Small intestine (tissue), 7 donors: ENCODE results near the gene ARID3B. TPM values are rescaled to one million over a fixed set of nuclear protein-coding genes. Genes with fewer than 3 reads are reported as not detected.

Source experiments
- DNase-seq, 2 donors: peaks; one replicate each; pipeline versions ENCODE4 v3.0.0 to v3.0.0-alpha.2; 2013
- FAIRE-seq: peaks from 2 replicates; lab custom pipeline; 2012; peaks lifted over from hg19 to GRCh38; lab: Jason Lieb, UNC
- H3K27ac ChIP-seq, 3 donors: one replicate each; pipeline ENCODE4 v1.5.1; 2013; ENCODE audit warnings: low read length in 2 of 3, mild to moderate bottlenecking in 2 of 3, control low read depth in 1 of 3, inconsistent platforms in 1 of 3, low read depth in 1 of 3, moderate library complexity in 1 of 3
- H3K27me3 ChIP-seq, 3 donors: one replicate each; pipeline ENCODE4 v1.6.1; 2013; ENCODE audit warnings: low read length in 3 of 3, inconsistent platforms in 1 of 3; ENCODE audit not compliant: control insufficient read depth in 3 of 3, insufficient read depth in 3 of 3
- H3K36me3 ChIP-seq, 3 donors: one replicate each; pipeline ENCODE4 v1.6.1; 2013; ENCODE audit warnings: low read length in 3 of 3, inconsistent platforms in 1 of 3, low read depth in 1 of 3, mild to moderate bottlenecking in 1 of 3, moderate library complexity in 1 of 3; ENCODE audit not compliant: control insufficient read depth in 3 of 3, insufficient read depth in 2 of 3
- H3K4me1 ChIP-seq, 3 donors: one replicate each; pipeline ENCODE4 v1.6.1; 2013; ENCODE audit warnings: low read length in 2 of 3, inconsistent platforms in 1 of 3, low read depth in 1 of 3, mild to moderate bottlenecking in 1 of 3, moderate library complexity in 1 of 3; ENCODE audit not compliant: control insufficient read depth in 3 of 3, insufficient read depth in 2 of 3
- H3K4me3 ChIP-seq, 3 donors: one replicate each; pipeline ENCODE4 v1.5.1; 2013; ENCODE audit warnings: low read length in 3 of 3, control low read depth in 1 of 3, inconsistent platforms in 1 of 3, low read depth in 1 of 3, mild to moderate bottlenecking in 1 of 3, moderate library complexity in 1 of 3
- H3K9me3 ChIP-seq, 2 donors: one replicate each; pipeline ENCODE4 v1.6.1; 2013; ENCODE audit warnings: low read depth in 1 of 2, low read length in 1 of 2; ENCODE audit not compliant: control insufficient read depth in 2 of 2, insufficient read depth in 1 of 2
- WGBS, 3 donors: extraction: QIAGEN DNeasy Blood & Tissue Kit; methylation state at CpG; one replicate each; pipeline ENCODE4 v1.1.7; 2013; 5-methylcytosine and 5-hydroxymethylcytosine counted together
- polyA plus RNA-seq, 4 donors: library from polyadenylated mRNA; stranded (reverse) in 3 of 4; unstranded in 1 of 4; fragments of 200-250 nt in 3 of 4; fragments of 120-200 nt in 1 of 4; gene quantifications; one replicate each; pipeline versions ENCODE4 v1.2.1 to v1.2.3, GENCODE V29; 2013
- donor health status: healthy with polysubstance abuse.
- donor health status: control.
- donor health status: control.
- donor health status: Bipolar disorder and iron deficiency.
- donor health status: healthy.

ARID3B gene
- polyA plus RNA-seq, 4 donors, result 4.0 to 11.3 (median 5.4) TPM

DNA sequence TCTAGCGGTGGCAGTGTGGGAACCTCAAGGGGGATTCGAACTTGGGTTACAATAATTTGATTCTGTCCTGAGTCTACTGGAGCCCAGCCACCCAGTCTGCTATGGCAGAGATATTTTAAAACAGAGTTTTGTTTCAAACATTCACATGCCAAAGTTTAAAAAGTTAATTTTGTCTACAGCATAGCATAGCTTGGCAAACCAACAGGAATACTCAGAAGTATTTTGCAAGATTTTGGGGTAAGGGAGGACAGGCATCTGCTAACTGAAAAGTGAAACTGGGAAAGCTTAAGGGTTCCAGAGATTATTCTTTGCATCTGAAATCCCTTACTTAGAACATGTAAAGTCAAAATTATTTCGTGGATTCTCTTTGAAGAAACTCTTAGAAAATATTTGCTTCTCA lies 6.6 kb downstream of the ARID3B start:
- Histone ChIP-seq H3K4me1 (peaks cover 4 to 11% (median 10%) of the 10 kb centered on the region in 3 donors), H3K4me3 (no peak overlapping the region), H3K9me3 (no peaks in the 10 kb centered on the region), H3K27me3 (no peaks in the 10 kb centered on the region), H3K36me3 (peaks cover 0 to 19% (median 4%) of the 10 kb centered on the region in 3 donors), H3K27ac (no peak overlapping the region)
- no peak for DNase-seq
- 83 to 88% (median 86%) methylated on average over 3 of the region's 3 CpGs for WGBS, 3 donors
- no peak for FAIRE-seq

DNA sequence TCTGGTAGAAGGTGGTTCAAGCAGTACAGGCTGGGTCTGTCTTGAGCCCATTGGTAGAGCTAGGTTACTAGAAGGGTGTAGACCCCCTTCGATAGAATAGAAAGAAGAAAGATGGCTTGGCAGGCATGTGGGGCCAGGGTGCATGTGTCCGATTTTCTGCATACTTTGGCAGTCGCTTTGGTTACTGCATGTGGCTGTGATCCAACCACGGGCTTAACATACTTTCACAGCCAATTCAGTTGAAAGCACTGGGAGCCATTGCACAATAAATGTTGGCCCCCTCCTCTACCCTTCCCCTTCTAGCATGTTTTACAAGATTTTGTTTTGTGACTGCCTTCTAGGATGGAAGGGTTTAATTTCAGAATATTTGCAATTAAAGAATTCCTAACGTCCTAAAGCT lies 7.2 kb downstream of the ARID3B start:
- H3K4me3 ChIP-seq, result no peak overlapping the region
- WGBS, 3 donors, result 70 to 90% (median 79%) methylated on average over 5 of the region's 5 CpGs
- FAIRE-seq (no peak), DNase-seq (no peak)
- no peak overlapping the region for H3K27ac ChIP-seq
- no peaks in the 10 kb centered on the region for H3K27me3 ChIP-seq
- H3K36me3 ChIP-seq, result peaks cover 0 to 19% (median 4%) of the 10 kb centered on the region in 3 donors
- no peaks in the 10 kb centered on the region for H3K9me3 ChIP-seq
- H3K4me1 ChIP-seq, result peaks cover 4 to 11% (median 7%) of the 10 kb centered on the region in 3 donors

DNA sequence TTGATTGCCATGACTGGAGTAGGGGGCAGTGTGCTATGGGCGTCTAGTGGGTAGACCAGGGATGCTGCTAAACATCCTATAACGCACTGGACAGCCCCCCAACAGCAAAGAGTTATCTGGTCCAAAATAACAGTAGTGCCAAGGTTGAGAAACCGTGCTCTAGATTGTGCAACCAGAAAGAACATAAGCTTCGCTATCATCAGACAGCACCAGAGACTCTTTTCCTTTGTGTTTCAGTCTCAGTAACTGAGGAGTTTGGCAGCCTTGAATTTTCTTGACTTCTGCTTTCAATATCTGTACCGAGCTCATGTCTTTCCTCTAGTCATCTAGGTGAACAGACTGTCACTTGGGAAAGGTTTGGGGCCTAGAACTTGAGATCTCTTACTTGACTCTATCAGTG lies 8.8 kb downstream of the ARID3B start:
- no peak overlapping the region for H3K27ac ChIP-seq
- no peak overlapping the region for H3K4me3 ChIP-seq
- H3K9me3 ChIP-seq, result no peaks in the 10 kb centered on the region
- peaks cover 4 to 11% (median 7%) of the 10 kb centered on the region in 3 donors for H3K4me1 ChIP-seq
- FAIRE-seq, result no peak
- no peak for DNase-seq
- WGBS, 3 donors, result 89 to 92% (median 92%) methylated on average over 5 of the region's 5 CpGs
- H3K36me3 ChIP-seq, result peaks cover 0 to 17% (median 4%) of the 10 kb centered on the region in 3 donors
- H3K27me3 ChIP-seq, result no peaks in the 10 kb centered on the region

DNA sequence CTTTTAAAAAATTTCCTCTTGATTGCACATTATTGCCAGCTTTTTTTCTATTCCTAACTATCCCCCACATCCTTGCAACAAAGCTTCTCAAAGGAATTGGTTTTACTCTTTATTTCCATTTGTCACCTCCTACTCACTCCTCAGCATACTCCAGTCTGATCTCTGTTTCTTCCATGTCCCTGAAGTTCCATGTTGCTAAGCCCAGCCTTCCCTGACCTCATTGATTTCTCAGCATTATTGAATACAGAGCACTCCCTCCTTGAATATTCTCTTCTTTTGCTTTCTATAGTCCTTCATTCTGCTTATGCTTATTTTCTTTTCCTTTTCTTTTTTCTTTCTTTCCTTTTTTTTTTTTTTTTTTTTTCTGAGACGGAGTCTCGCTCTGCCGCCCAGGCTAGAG lies 10.7 kb downstream of the ARID3B start:
- no peak for FAIRE-seq
- DNase-seq, result no peak
- H3K36me3 ChIP-seq, result peaks cover 0 to 16% (median 8%) of the 10 kb centered on the region in 3 donors

DNA sequence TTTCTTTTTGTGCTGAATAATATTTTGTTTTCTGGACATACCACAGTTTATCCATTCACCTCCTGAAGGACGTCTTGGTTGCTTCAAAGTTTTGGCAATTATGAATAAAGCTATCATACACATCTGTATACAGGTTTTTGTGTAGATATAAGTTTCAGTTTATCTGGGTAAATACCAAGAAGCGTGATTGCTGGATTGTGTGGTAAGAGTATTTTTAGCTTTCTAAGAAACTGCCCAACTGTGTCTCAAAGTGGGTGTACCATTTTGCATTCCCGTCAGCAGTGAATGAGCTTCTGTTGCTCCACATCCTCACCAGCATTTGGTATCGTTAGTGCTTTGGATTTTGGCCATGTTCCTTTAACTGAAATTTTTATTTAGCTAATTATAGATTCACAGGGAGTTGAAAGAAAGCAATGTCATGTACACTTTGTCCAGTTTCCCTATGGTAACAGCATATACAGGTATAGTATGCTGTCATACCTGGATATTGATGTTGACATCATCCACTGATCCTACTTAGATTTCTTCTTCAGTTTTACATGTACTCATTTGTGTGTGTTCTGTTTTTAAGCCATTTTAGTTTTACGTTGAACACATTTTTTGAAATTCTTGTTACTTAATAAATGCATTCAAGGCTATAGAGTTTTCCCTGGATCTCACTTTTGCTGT lies 11.9 kb downstream of the ARID3B start:
- H3K4me3 ChIP-seq, result no peak overlapping the region
- H3K9me3 ChIP-seq, result no peaks in the 10 kb centered on the region
- DNase-seq, result no peak
- no peaks in the 10 kb centered on the region for H3K27me3 ChIP-seq
- H3K36me3 ChIP-seq, result peaks cover 0 to 19% (median 8%) of the 10 kb centered on the region in 3 donors
- H3K27ac ChIP-seq, result no peak overlapping the region
- peaks cover 0 to 3% (median 0%) of the 10 kb centered on the region in 3 donors for H3K4me1 ChIP-seq
- no peak for FAIRE-seq
- 71 to 92% (median 79%) methylated on average over 5 of the region's 5 CpGs for WGBS, 3 donors

More for the DNA sequence above, 10.7 kb downstream of the ARID3B start:
- Histone ChIP-seq H3K27ac (no peak overlapping the region), H3K27me3 (no peaks in the 10 kb centered on the region), H3K4me3 (no peak overlapping the region), H3K9me3 (no peaks in the 10 kb centered on the region), H3K4me1 (peaks cover 0 to 3% (median 0%) of the 10 kb centered on the region in 3 donors)
- WGBS, 3 donors, result 88 to 95% (median 95%) methylated on average over 3 of the region's 3 CpGs

DNA sequence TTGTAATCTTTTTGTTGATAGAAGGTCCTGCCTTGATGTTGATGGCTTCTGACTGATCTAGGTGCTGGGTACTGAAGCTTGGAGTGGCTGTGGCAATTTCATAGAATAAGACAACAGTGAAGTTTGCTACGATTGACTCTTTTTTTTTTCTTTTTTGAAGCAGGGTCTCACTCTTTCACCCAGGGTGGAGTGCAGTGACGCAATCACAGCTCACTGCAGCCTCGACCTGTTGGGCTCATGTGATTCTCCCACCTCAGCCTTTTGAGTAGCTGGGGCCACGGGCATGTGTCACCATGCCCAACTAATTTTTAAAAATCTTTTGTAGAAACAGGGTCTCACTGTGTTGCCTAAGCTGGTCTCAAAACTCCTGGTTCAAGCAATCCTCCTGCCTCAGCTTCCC lies 14.2 kb downstream of the ARID3B start:
- Histone ChIP-seq H3K27me3 (no peaks in the 10 kb centered on the region), H3K4me3 (no peak overlapping the region), H3K9me3 (no peaks in the 10 kb centered on the region), H3K36me3 (peaks cover 0 to 17% (median 8%) of the 10 kb centered on the region in 3 donors), H3K4me1 (no peaks in the 10 kb centered on the region), H3K27ac (no peak overlapping the region)
- WGBS, 3 donors, result 89 to 93% (median 91%) methylated on average over 4 of the region's 4 CpGs
- no peak for FAIRE-seq
- no peak for DNase-seq

DNA sequence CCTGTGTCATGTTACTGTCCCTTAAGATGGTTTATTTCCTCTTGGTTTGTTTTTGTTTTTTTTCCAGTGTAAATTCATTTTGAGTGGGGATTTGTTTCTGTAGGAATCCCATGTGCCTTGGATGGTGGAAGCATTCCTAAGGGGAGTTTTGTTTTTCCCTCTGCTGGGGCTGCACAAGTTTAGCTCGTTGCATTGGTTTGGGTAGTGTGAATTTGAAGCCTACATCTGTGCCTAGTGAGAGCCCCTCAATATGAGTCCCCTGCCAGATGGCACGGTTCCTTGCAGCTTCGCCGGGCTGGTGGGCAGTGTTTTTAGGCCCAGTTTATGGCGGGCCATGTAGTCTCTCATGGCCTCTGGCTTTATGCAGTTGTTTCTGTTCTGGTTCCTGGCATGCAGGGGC lies 17.7 kb downstream of the ARID3B start:
- no peak for FAIRE-seq
- H3K4me3 ChIP-seq, result no peak overlapping the region
- H3K27ac ChIP-seq, result no peak overlapping the region
- no peak for DNase-seq
- H3K9me3 ChIP-seq, result no peaks in the 10 kb centered on the region
- no peaks in the 10 kb centered on the region for H3K27me3 ChIP-seq
- H3K4me1 ChIP-seq, result no peaks in the 10 kb centered on the region
- peaks cover 0 to 22% (median 4%) of the 10 kb centered on the region in 3 donors for H3K36me3 ChIP-seq
- 89 to 98% (median 94%) methylated on average over 5 of the region's 5 CpGs for WGBS, 3 donors

DNA sequence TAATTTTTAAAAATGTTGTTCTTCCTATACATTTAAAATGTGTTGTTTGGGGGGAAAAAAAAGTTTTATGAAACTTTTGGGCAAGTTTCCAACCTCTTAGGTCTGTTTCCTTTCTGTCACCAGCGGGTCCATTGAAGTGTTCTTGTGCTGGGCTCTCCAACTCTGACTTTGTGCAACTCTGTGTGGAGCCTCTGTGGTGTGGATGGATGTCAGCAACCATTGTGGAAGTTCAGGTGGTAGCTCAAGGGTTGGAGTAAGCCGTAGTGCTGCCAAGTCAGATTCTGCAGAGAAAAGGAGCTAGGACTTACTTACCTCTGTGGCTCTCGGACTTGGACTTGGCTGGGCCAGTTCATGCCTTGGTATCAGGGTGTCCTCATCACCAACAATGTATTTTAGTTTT lies 22.4 kb downstream of the ARID3B start:
- Histone ChIP-seq H3K4me3 (no peak overlapping the region), H3K9me3 (no peaks in the 10 kb centered on the region), H3K27ac (no peak overlapping the region), H3K4me1 (no peaks in the 10 kb centered on the region), H3K36me3 (peaks cover 0 to 21% (median 0%) of the 10 kb centered on the region in 3 donors), H3K27me3 (no peaks in the 10 kb centered on the region)
- no peak for DNase-seq
- WGBS, 3 donors, result 87 to 97% (median 94%) methylated on average over 3 of the region's 3 CpGs
- no peak for FAIRE-seq
